Gastrocnemius medialis (tissue), 4 donors: ENCODE data around the gene LYRM9.

Experiments
- POLR2A ChIP-seq, 2 donors: fragments of 450-650 bp; IDR thresholded peaks; one replicate each; pipeline ENCODE4 v1.6.1; 2017; ENCODE audit warnings: antibody characterized with exemption in 2 of 2, mild to moderate bottlenecking in 2 of 2, moderate library complexity in 2 of 2
- TF ChIP-seq, protein P1 (sequence below), 5 experiments: fragments of 450-650 bp in 3 of 5; fragments of 200-600 bp in 2 of 5; sonication (generic) in 2 of 5; IDR thresholded peaks in 4 of 5; conservative IDR thresholded peaks in 1 of 5; 1 replicate in 4 of 5; 2 replicates in 1 of 5; pipeline ENCODE4 v1.5.1; 2016 to 2019; ENCODE audit warnings: antibody characterized with exemption in 5 of 5, mild to moderate bottlenecking in 3 of 5, moderate library complexity in 3 of 5

DNA sequence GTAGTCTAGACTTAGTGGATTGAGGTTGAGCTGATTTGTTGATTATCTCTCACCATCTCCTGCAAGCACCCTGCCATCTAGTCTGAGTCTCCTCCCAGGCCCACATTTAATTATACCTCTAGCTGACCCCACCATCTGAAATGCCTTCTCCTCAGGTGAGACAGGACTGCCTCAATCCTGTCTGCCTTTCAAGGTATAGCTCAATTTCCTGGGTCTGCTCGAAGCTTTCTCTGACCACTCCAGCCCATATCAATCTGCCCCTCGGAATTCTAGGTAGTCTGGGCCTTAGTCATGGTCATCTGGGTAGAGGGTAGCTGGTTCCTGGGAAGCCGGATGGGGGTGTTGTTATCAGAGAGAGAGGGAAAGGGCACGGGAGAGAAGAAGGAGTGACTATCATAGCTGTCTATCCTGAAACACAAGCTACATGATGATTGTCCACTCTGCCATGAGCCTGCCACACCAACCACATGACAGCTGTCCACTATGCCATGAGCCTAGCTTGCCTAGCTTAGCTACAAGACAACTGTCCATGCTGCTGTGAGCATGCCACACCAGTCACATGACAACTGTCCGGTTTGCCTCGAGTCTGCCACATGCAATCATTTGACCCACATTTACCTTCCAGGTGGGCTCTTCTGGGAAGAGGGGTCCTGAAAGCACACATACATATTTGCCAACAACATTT is 34.4 kb downstream of the LYRM9 start:
- TF ChIP-seq, protein P1, sequence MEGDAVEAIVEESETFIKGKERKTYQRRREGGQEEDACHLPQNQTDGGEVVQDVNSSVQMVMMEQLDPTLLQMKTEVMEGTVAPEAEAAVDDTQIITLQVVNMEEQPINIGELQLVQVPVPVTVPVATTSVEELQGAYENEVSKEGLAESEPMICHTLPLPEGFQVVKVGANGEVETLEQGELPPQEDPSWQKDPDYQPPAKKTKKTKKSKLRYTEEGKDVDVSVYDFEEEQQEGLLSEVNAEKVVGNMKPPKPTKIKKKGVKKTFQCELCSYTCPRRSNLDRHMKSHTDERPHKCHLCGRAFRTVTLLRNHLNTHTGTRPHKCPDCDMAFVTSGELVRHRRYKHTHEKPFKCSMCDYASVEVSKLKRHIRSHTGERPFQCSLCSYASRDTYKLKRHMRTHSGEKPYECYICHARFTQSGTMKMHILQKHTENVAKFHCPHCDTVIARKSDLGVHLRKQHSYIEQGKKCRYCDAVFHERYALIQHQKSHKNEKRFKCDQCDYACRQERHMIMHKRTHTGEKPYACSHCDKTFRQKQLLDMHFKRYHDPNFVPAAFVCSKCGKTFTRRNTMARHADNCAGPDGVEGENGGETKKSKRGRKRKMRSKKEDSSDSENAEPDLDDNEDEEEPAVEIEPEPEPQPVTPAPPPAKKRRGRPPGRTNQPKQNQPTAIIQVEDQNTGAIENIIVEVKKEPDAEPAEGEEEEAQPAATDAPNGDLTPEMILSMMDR (IDR thresholded peaks at IDR 0.05 in 4 of 5, conservative IDR thresholded peaks at IDR 0.05 in 1 of 5): no peak
- TF ChIP-seq POLR2A (IDR thresholded peaks at IDR 0.05): no peak
